HAP-1 (cell line): Measurements from ENCODE around the gene TTC39C.
A peak's percentile ranks its signal among the peaks of the same experiment; 100 is the strongest.

ENCODE experiments used
- DNase-seq, 2 experiments: peaks; one replicate each; pipeline ENCODE4 v3.0.0-alpha.2; 2016 to 2020; ENCODE audit warnings: low spot score in 2 of 2
- H3K27me3 ChIP-seq: fragments of 250-450 bp; sonication (Bioruptor Pico); 2 replicates; pipeline ENCODE4 v1.5.1; 2020; ENCODE audit warnings: low read depth, mild to moderate bottlenecking, moderate library complexity
- H3K36me3 ChIP-seq: fragments of 250-450 bp; sonication (Bioruptor Pico); replicated peaks from 2 replicates; pipeline ENCODE4 v1.5.1; 2020; ENCODE audit warnings: mild to moderate bottlenecking
- H3K4me1 ChIP-seq: fragments of 250-450 bp; sonication (Bioruptor Pico); 2 replicates; pipeline ENCODE4 v1.5.1; 2020; ENCODE audit warnings: mild to moderate bottlenecking
- H3K4me3 ChIP-seq: fragments of 250-450 bp; sonication (Bioruptor Pico); 2 replicates; pipeline ENCODE4 v1.5.1; 2020; ENCODE audit warnings: mild to moderate bottlenecking, moderate library complexity
- H3K9me3 ChIP-seq: fragments of 250-450 bp; sonication (Bioruptor Pico); 2 replicates; pipeline ENCODE4 v1.5.1; 2020; ENCODE audit warnings: mild to moderate bottlenecking, moderate library complexity
- in situ Hi-C: fragments of 300-500 bp; cut with MboI; formaldehyde crosslinking; loops from 3 replicates; pipeline ENCODE4 v1.14.3; 2020; ENCODE audit warnings: low sequenced_read_pairs, inconsistent platforms, mixed read lengths

Gene TTC39C

DNA sequence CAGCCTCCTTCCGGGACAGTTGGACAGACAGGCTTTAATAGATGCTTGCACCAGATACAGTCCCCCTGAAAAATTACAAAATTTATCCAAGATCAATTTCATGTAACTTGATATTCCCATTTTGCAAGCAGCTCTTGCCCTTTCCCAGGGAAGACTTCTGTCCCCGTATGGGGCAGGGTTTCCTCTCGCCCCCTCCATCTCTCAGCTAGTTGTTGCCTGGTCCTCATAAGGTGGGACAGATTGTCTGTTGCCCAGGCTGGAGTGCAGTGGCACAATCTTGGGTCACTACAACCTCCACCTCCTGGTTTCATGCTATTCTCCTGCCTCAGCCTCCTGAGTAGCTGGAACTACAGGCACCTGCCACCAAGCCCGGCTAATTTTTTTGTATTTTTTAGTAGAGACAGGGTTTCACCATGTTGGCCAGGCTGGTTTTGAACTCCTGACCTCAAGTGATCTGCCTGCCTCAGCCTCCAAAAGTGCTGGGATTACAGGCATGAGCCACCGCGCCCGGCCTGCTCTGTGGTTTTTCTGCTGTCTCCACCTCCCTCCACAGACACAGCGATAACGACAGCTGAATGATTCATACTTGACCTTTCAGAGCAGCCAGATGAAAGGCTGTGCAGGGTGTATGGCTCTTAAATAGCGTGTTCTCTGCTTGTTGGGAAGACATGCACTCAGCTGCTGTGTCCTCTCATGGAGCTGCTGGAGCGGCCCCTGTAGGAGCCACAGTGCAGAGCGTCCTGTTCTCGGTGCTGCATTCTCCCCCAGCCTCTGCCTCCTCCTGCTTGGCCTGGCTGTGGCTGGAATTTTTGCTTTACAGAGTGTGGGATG is 61.4 kb downstream of the TTC39C start:
- peak in 1 of 2 experiments; percentile 31 for DNase-seq
- no peak overlapping the region for H3K4me3 ChIP-seq
- H3K36me3 ChIP-seq: peaks cover 2% of the 10 kb centered on the region; the same call in 1 of the 2 replicates
- H3K27me3 ChIP-seq: no peaks in the 10 kb centered on the region
- H3K9me3 ChIP-seq: no peaks in the 10 kb centered on the region
- no peaks in the 10 kb centered on the region for H3K4me1 ChIP-seq
- in situ Hi-C loops: no loop called here

DNA sequence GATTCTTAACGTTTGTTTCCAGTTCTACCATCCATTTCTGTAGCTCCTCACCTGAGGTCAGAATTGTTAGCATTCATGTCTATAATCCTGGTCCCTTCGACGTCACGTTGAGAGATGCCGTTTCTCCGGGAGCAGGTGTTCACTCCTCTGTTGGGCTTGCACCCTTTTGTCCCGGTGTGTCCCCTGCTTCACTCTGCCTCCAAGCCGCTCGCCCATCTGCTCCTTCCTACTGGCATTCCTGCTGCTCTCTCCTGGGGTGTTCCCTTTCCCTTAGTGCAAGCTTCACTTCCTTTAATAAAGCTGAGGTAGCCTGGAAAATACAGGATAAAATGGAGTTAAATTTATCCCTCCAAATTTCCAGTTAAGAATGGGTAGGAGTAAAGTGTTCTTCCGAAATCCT is 62.4 kb downstream of the TTC39C start:
- in situ Hi-C loops: no loop called here
- H3K36me3 ChIP-seq: 0 out of 2 replicates have a peak, but pooled peaks cover 2% of the 10 kb centered on the region
- no peak overlapping the region for H3K4me3 ChIP-seq
- no peaks in the 10 kb centered on the region for H3K27me3 ChIP-seq
- H3K9me3 ChIP-seq: no peaks in the 10 kb centered on the region
- no peaks in the 10 kb centered on the region for H3K4me1 ChIP-seq
- no peak for DNase-seq

DNA sequence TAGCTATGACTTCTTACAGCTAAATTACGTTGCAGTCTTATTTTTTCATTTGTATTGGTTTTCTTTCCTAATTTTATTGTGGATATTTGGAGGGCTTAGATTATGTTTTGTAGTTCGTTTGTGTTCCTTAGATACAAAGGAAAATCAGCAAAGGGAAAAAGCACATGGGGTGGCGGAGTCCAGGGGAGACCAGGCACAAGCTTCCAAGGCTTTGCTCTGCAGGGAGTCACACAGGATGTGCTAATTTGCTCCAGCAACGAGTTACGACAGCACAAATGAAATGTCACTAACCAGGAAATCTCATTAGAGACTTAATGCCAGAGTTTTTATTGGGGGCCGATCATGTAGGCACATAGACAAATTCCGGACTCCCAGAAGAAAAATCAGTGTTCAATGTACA is 63.8 kb downstream of the TTC39C start:
- Histone ChIP-seq H3K9me3 (no peaks in the 10 kb centered on the region), H3K4me1 (no peaks in the 10 kb centered on the region), H3K36me3 (peaks cover 5% of the 10 kb centered on the region; the same call in 1 of the 2 replicates), H3K4me3 (no peak overlapping the region), H3K27me3 (no peaks in the 10 kb centered on the region)
- no peak for DNase-seq
- in situ Hi-C loops: no loop called here

DNA sequence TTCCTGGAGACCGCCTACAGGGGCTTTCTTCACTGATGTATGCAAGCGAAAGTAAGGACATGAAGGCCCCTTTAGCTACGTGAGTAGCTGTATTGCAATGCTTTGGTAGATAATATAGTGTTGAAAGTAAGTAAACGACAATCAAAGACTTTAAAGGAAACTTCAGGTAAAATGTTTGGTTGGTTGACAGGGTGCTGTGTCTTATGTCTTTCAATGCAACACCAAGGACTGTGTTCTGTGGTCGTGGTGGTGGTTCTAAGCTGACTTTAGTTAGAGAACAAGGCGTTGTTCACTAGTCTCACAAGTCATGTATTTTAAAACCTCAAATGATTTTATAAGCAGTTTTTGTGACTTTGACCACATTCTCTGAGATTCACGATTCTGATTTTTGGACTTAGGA is 66.3 kb downstream of the TTC39C start:
- in situ Hi-C loops: no loop called here
- Histone ChIP-seq H3K36me3 (peaks cover 6% of the 10 kb centered on the region; the same call in 1 of the 2 replicates), H3K4me1 (no peaks in the 10 kb centered on the region), H3K9me3 (no peaks in the 10 kb centered on the region), H3K4me3 (no peak overlapping the region), H3K27me3 (no peaks in the 10 kb centered on the region)
- DNase-seq: no peak

DNA sequence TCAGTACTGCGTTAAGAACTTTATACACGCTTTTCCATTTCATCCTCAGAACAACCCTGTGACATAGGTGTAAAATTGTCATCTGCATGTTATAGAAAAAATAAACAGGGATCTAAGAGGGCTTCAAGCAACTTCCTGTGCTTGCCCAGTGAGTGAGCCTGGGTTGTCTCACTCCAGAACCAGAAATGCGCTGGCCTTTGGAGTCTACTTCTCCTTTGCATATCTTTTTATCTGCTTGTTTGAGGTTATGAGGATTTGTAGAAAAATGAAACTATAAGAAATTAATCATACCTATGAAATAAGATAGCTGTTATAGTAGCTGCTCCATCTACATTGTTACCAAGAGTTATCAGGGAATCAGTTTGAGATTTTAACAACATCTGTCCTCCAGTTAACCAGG is 69.0 kb downstream of the TTC39C start:
- no peak for DNase-seq
- H3K4me3 ChIP-seq: no peak overlapping the region
- H3K4me1 ChIP-seq: no peaks in the 10 kb centered on the region
- H3K27me3 ChIP-seq: no peaks in the 10 kb centered on the region
- peaks cover 6% of the 10 kb centered on the region; the same call in 1 of the 2 replicates for H3K36me3 ChIP-seq
- in situ Hi-C loops: no loop called here
- H3K9me3 ChIP-seq: no peaks in the 10 kb centered on the region

DNA sequence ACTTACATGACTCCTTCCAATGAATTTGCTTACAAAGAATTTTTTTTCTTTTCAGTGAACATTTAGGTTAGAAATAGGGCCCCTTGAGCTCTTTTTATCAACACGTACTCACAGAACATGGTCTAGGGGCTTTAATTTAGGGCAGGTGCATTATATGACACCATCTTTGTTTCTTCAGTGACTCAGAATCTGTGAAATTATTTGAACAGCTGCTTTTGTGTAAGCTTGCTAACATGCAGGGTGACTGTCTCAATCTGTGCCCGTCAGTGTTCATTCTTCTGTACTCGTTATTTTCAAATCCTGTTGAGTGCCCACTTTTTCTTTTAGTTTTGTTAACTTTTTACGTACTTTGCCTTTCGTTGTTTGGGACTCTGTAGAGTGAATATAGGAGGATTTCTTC is 71.5 kb downstream of the TTC39C start:
- Histone ChIP-seq H3K4me1 (no peaks in the 10 kb centered on the region), H3K36me3 (peaks cover 3% of the 10 kb centered on the region; the same call in 1 of the 2 replicates), H3K27me3 (no peaks in the 10 kb centered on the region), H3K9me3 (no peaks in the 10 kb centered on the region), H3K4me3 (no peak overlapping the region)
- in situ Hi-C loops: no loop called here
- DNase-seq: no peak

DNA sequence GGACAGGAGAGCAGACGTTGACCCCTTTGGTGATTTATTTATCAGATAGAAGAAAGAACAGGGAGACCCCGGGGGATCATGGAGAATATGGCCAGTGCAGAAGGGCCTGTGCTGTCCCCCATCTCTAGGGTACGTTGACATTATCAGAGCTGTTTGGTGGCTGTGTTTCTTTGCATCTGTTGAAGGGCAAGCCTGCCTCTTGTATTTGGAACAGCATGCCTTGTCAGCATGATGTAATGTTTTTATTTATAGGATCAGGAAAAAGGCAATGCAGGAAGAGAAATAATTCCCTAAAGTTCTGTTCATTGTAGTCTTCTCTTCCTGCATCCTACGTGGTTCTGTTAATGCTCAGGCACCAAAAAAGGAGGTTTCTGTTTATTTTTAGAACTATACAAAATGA is 74.5 kb downstream of the TTC39C start:
- H3K36me3 ChIP-seq: no peaks in the 10 kb centered on the region
- H3K27me3 ChIP-seq: no peaks in the 10 kb centered on the region
- DNase-seq: no peak
- no peaks in the 10 kb centered on the region for H3K4me1 ChIP-seq
- no peak overlapping the region for H3K4me3 ChIP-seq
- in situ Hi-C loops: no loop called here
- no peaks in the 10 kb centered on the region for H3K9me3 ChIP-seq

DNA sequence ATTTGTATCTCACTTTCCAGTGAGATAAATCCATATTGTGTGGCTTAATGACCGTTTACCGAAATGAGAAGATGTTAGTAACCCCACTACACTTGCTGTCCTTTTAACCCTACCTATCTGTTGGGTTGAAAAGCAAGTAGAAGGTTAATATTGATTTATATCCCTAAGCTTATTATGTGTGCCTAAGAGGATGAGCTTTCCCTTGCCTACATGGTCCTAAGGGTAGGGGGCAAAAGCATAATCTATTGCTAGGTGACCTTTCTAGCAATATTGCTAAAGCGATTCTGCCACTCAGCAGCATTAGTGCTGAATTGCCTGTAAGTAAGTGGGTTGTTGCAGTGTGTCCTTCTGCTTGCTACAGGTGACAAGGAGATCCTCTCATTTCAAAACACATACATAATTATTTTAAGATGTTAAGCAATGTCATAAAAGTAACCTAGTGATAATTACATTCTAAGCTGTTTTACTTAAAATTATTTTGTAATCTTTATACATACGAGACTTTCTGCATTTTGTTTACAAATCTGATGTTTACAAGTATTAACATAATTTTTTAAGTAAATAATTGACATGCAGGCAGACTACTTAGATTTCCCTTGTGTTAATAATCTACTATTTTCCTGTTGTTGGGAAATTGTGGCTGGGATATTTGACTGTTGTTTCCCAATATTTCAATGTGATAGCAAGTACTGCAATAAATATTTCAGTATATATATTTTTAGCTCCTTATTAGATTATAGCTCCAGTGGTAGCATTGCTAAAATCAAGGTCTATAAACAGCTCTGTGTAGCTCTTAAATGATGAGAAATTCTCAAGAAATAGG is 75.2 kb downstream of the TTC39C start:
- no peak for DNase-seq
- Histone ChIP-seq H3K4me1 (no peaks in the 10 kb centered on the region), H3K36me3 (no peaks in the 10 kb centered on the region), H3K27me3 (no peaks in the 10 kb centered on the region), H3K4me3 (no peak overlapping the region), H3K9me3 (no peaks in the 10 kb centered on the region)
- in situ Hi-C loops: no loop called here

DNA sequence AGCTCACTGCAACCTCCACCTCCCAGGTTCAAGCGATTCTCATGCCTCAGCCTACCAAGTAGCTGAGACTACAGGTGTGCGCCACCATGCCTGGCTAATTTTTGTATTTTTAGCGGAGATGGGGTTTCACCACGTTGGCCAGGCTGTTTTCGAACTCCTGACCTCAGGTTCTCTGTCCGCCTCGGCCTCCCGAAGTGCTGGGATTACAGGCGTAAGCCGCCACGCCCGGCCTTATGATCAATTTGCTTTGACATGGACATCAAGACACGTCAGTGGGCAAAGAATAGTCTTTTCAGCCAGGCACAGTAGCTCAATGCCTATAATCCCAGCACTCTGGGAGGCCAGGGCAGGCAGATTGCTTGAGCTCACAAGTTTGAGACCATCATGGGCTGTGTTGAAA is 76.3 kb downstream of the TTC39C start:
- Histone ChIP-seq H3K9me3 (no peaks in the 10 kb centered on the region), H3K27me3 (no peaks in the 10 kb centered on the region), H3K4me1 (no peaks in the 10 kb centered on the region), H3K4me3 (no peak overlapping the region), H3K36me3 (no peaks in the 10 kb centered on the region)
- DNase-seq: no peak
- in situ Hi-C loops: no loop called here

DNA sequence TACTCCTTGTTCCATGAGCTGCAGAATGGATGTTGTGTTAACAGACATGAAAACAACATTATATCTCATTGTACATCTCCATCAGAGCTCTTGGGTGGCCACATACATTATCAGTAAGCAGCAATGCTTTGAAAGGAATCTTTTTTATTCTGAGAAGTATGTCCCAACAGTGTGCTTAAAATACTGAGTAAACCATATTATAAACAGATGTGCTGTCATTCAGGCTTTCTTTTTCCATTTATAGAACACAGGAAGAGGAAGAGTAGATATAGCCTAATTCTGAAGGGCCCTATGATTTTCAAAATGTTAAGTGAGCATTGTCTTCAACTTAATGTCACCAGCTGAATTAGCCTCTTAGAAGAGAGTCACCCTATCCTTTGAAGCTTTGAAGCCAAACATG is 80.0 kb downstream of the TTC39C start:
- in situ Hi-C loops: no loop called here

DNA sequence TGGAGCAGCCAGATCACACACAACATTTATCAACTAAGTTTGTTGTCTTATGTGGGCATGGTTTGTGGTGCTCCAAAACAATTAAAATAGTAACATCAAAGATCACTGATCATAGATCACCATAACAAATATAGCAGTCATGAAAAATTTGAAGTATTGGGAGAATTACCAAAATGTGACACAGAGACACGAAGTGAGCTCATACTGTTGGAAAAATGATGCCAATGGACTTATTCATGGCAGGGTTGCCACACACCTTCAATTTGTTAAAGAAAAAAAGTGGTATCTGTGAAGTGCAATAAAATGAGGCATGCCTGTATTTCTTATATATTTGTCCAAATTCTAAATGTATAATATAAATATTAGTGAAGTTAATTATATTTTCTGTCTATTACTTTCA is 81.4 kb downstream of the TTC39C start:
- Histone ChIP-seq H3K36me3 (no peaks in the 10 kb centered on the region), H3K9me3 (no peaks in the 10 kb centered on the region), H3K27me3 (no peaks in the 10 kb centered on the region), H3K4me1 (peaks cover 6% of the 10 kb centered on the region; the same call in 1 of the 2 replicates), H3K4me3 (no peak overlapping the region)
- no peak for DNase-seq
- in situ Hi-C loops: no loop called here

More for the DNA sequence above, 80.0 kb downstream of the TTC39C start:
- no peaks in the 10 kb centered on the region for H3K9me3 ChIP-seq
- H3K4me3 ChIP-seq: no peak overlapping the region
- no peaks in the 10 kb centered on the region for H3K36me3 ChIP-seq
- no peaks in the 10 kb centered on the region for H3K27me3 ChIP-seq
- H3K4me1 ChIP-seq: peaks cover 6% of the 10 kb centered on the region; the same call in 1 of the 2 replicates
- no peak for DNase-seq

DNA sequence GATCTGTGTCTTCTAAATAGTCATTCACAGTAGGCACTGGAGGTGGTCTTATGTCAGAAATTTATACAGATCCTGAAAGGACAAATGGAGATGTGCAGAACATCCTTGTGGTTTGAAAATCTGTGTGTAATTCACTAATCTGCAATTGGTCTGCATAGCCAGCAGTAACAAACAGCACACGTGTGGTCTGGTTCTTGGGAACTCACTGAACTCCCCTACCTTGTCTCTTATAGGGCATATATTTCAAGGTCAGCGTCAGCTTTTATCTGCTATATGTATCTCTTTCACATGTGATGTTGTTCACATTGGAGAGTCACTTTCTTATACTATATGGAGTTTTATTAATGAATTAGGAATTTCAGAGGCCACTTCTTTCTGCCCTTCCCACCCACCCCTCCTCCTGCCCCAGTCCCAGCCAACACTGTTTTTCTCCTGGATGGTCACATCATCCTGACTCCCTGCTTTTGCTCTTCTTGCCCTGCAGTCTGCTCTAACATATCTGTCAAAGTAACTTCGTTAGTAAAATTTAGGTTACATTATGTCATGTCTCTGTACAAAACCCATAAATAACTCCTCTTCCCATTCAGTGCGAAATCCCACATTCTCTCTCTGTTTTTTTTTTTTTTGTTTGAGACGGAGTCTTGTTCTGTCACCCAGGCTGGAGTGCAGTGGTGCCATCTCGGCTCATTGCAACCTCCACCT is 88.9 kb downstream of the TTC39C start:
- no peaks in the 10 kb centered on the region for H3K27me3 ChIP-seq
- DNase-seq: no peak
- in situ Hi-C loops: loop anchor here (25.0 kb wide), 2 partner anchors 291 to 591 kb away; partner anchors contain the start of gene RMC1
- no peaks in the 10 kb centered on the region for H3K4me1 ChIP-seq
- no peaks in the 10 kb centered on the region for H3K9me3 ChIP-seq
- H3K4me3 ChIP-seq: no peak overlapping the region
- no peaks in the 10 kb centered on the region for H3K36me3 ChIP-seq

DNA sequence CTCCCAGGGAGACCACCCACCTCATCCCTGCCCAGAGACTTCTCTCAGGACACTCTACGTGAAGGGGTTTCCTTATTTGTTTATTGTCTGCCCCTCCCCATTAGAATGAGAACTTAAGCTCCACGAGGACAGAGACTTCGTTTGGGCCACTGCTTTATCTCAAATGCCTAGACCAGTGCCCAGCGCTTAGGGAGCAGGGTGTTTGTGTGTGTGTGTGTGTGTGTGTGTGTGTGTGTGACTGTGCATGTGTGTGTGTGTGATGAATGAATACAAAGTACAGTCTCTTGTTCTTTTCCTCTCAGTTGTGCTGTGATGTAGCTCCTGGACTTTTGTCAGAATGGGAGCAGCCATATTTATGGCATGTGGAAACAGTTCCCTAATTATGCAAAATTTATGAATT is 89.9 kb downstream of the TTC39C start:
- Histone ChIP-seq H3K36me3 (no peaks in the 10 kb centered on the region), H3K9me3 (no peaks in the 10 kb centered on the region), H3K4me3 (no peak overlapping the region), H3K4me1 (no peaks in the 10 kb centered on the region), H3K27me3 (no peaks in the 10 kb centered on the region)
- in situ Hi-C loops: loop anchor here (25.0 kb wide), 2 partner anchors 292 to 592 kb away; partner anchors contain the start of gene RMC1
- DNase-seq: no peak
